NCI-H2107 treated with DMSO at 0.1 percent for 48 hours (cell line): ENCODE data around the gene PPFIA4.
A peak's percentile ranks its signal among the peaks of the same experiment; 100 is the strongest.

Source experiments
- DNase-seq: peaks from one replicate; lab custom pipeline; 2025; ENCODE audit not compliant: unreplicated experiment; lab: John Stamatoyannopoulos, UW

The PPFIA4 gene

GRCh38 chr1:203056012-203056411, 29.7 kb downstream of the PPFIA4 start:
- DNase-seq, result no peak

DNA sequence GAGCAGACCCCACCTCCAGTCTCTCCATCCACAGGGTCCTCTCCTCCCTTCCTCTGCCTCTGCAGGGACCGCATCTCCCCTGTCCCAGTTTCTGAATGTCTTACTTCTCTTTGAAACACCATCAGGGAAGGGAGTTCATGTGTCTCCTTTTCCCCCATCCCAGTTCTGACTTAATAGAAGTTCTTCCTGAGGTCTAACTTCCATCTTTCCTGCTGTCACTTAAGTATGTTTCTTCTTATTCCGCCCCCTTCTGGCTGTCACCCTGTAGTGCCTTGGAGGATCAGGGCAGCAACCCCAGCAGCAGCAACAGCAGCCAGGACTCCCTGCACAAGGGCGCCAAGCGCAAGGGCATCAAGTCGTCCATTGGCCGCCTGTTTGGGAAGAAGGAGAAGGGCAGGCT, 30.2 kb downstream of the PPFIA4 start:
- DNase-seq, result no peak

- DNase-seq, result no peak
These were observed 31.8 kb downstream of the PPFIA4 start for GRCh38 chr1:203057911-203058675.

GRCh38 chr1:203058676-203058935, 32.3 kb downstream of the PPFIA4 start:
- DNase-seq, result no peak

- no peak for DNase-seq
These were observed 33.2 kb downstream of the PPFIA4 start for GRCh38 chr1:203059485-203059884.

DNA sequence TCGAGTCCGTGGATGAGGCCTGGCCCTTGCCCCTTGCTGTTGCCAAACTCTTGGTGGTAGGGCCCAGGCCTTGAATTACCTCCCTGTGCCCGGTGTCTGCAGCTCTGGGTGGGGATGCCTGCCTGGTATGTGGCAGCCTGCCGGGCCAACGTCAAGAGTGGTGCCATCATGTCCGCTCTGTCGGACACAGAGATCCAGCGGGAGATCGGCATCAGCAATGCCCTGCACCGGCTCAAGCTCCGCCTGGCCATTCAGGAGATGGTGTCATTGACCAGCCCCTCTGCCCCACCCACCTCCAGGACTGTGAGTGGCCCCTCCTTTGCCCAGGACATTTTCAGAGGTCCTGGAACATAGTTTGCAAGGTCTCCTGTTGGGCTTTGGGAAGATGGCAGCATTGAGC, 33.8 kb downstream of the PPFIA4 start:
- no peak for DNase-seq

DNA sequence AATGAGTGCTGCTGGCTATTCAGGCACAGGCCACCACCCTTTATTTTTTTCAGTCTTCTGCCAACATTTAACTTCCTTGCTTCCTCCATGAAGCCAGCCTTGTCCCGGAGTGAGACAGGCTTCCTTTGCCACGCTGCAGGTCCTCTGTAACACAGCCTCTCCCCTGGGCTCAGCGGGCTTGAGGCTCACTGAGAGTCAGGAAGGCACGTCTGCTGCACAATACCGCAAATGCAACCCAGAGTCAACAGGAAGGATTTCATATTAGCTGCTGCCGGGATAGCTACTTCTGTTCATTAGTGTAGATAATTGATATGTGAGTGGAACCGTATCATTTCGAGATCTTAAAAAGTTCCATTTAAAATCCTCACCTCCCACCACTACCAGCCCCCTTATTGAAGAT, 37.0 kb downstream of the PPFIA4 start:
- no peak for DNase-seq

GRCh38 chr1:203065191-203065590, 38.9 kb downstream of the PPFIA4 start:
- DNase-seq, result no peak

- DNase-seq, result no peak
These were observed 39.7 kb downstream of the PPFIA4 start for GRCh38 chr1:203065986-203066385.

DNA sequence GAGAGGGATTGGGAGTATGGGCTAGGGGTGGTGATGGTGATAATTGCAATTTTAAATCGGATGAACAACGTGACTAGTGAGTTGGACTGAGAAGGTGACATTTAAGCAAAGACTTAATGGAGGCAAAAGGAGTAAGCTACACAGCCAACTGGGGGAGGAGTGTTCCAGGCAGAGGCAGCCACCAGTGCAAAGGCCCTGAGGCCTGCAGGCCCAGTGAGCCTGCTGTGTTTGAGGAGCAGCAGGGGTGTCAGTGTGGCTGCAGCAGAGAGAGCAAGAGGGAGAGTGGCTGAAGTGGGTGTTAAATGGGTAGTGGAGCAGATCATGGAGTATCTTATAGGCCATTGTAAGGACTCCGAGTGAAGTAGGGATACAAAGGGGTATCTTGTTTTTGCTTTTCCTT, 40.7 kb downstream of the PPFIA4 start:
- DNase-seq, result no peak

DNA sequence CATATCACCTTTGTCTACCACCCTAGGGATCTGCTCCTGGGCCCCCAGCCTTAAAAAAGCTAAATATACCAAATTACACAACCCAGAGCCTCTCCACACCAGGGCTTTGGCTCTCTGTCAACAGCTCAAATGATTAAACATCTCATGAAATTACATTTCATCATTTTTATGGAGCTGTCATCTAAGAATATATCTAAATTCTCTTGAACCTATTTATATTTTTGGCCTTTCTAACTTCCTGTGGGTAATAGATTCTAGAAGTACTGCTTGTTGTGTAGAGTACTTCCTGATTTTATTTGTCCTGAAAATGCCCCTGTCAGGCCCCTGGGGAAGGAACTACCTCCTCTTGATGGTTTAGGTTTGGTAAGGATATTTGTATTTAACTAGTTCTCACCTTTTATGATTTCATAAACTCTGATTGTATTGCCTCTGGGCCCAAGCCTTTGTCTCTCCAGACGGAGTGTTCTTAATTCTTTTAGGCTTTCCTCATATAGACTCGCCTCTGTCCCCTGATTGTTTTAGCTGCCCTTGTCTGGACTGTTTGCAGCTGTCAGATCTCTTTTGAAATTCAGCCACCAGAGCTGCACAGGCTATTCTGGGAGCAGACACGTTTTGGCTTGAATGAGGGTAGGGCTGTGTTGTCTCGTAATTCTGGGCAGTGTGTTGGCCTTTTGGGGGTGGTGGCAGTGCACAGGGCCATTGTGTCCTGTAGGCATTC, 42.9 kb downstream of the PPFIA4 start:
- DNase-seq, result peak; percentile 25

DNA sequence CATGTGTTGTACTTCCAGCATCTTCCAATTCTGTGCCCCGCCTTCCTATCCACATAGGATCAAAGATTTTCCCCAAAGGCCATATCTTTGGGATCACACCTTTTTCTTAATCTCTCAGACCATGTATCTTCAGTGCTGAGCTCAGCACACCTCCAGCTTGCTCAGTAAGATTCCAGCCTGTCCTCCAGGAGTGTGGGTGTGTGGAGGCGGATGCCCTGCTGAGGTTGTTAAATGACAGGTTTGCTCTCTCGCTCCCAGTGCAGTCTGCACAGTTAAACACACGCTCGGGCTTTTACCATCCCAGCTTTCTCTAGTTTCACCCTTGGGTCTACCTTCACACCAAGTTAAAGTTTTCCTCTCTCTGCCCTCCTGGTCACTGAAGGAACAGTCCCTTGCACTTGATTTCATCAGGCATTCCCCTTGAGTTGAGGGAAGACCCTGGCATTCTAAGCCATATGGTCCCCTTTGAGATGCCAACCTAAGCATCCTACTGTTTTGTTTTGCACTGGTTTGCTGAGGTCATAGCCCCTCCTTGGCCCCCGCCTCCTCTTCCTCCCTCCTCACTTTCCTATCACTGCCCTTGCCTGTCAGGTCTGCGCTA, 45.8 kb downstream of the PPFIA4 start:
- DNase-seq, result no peak

DNA sequence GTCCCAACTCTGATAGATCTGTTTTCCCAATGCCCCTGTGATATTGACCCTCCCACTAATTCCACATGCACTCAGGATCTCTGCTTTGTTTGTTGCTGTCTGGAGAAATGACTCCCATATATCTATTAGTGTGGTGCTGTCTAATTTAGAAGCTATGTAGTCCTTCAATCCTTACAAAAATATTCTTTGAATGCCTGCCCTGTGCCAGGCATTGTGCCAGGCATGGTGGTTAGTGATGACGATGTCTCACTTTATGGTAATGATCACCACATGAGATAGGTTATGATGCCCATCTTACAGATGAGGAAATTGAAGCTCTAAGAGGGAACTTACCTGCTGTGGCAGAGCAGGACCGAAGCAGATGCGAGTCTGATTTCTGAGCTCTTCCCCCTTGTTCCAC, 46.6 kb downstream of the PPFIA4 start:
- DNase-seq, result no peak

DNA sequence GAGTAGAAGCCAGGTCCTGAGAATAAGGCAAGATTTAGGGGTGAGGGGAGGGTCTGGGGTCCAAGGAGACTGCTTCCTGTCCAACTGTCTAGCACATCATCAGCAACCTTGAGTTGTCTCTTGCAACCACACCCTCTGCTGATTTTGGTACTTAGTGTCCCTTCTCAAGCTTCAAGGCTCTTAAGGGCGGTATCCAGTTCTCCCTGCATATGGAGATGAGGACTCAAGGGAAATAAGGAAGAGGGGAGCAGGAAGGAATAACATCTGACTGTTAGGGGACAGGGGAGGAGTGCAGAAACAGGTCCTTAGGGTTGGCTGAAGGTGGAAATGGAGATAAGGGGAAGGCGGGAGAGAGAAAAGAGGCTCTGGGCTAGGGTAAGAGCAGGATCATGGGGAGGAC, 47.2 kb downstream of the PPFIA4 start:
- no peak for DNase-seq

DNA sequence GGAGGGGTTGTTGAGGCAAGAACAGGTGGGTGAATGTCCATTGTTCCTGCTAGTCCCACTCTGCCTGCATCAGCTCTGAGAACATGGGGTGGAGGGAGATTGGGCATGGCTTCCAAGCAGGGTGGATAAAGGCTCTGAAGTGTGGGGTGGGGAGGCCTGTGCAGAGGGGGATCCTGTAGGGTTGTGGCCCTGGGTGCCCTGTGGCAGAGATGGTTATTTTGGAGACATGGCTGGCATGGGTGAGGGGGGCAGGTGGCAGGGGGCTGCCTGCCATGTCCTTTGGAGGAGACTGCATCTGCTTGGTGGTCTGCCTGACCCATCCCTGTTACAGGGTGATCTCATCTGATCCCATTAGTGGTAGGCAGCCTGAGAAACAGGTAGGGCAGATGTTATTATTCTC, 48.3 kb downstream of the PPFIA4 start:
- no peak for DNase-seq

DNA sequence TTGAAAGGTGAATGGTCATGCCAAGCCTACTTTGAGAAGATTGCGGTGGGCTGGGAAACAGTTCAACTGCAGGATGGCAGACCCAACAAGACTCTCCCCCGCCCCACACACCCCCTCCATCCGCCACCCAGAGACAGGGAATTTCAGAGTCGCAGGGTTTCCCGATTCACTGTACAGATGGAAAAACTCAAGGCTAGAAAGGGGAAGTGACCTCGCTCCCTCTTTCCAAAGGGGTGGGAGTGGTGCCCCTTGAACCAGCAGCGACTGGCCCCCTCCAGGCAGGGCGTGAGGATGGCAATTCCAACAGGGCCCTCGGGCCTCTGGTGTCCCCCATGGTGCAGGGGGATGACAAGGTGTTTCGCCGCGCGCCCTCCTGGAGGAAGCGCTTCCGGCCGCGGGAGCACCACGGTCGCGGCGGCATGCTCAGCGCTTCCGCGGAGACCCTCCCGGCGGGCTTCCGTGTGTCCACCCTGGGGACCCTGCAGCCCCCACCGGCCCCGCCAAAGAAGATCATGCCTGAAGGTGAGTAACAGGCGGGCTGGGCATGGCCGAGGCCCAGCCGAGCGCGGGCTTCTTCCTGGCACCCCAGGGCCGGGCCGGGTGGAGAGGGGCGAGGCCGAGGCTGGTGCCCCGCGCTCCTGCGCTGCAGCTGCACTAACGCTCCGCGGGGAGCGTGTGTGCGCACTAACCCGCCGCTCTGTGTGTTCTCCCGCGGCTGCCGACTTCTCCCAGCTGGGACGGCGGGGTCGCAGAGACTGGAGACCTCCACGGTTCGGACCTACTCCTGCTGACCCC, 49.1 kb downstream of the PPFIA4 start:
- DNase-seq, result no peak

DNA sequence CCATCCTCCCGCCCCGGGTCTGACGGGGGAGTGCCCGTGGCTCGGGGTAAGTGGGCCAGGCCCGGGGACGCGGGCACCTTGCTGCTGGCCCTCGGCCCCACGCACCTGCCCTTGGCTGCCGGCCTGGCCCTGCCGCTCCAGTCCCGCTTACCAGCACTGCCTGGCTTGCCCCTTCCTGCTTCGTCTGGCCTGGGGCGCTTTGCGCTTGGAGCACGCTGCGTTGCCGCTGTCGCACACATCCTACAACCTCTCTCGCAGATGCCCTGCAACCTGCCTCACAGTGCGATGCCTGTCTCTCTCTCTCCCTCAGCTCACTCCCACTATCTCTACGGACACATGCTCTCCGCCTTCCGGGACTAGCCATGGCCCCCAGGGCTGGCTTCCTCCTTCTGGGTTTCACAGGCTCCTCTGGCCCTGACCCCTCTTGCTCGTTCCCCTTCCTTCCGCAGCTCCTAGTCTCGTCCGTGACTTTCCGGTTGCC, 49.8 kb downstream of the PPFIA4 start:
- no peak for DNase-seq

- no peak for DNase-seq
These were observed 51.1 kb downstream of the PPFIA4 start for GRCh38 chr1:203077367-203077766.

DNA sequence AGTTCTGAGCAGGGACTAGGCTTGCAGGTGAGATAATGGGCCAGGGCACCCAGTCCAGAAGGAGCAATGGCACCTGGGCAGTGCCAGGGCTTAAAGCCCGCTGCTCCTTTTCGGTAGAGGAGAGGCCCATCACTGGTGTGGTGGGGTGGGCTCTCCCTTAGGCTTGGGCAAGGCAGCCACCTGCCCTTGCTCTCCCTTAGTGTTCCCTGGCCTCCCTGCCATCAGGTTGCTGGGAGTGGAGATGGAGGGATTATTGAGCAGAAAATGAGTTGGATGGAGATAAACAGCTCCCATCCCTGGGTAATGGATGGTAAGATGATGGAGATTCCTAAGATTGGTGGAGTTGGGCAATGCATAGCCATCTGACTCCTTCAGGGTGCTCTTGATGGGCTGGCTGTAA, 51.7 kb downstream of the PPFIA4 start:
- no peak for DNase-seq

- DNase-seq, result no peak
These were observed 52.2 kb downstream of the PPFIA4 start for GRCh38 chr1:203078478-203078877.

GRCh38 chr1:203080456-203080855, 54.2 kb downstream of the PPFIA4 start:
- no peak for DNase-seq
